Neural cell (in vitro differentiated cells): ENCODE results near the gene MGA. TPM values are rescaled to one million over a fixed set of nuclear protein-coding genes. Genes with fewer than 3 reads are reported as not detected.

Experiments
- H2AFZ ChIP-seq: fragments of 200-600, 300-800 bp; sonication (generic), shearing (Covaris generic); 2 replicates; pipeline ENCODE4 v1.6.0; 2014; ENCODE audit warnings: low read depth, mild to moderate bottlenecking, antibody characterized with exemption, low read length, moderate library complexity
- H3F3A ChIP-seq: fragments of 200-600 bp; shearing (Covaris generic); 2 replicates; pipeline ENCODE4 v1.6.1; 2016; ENCODE audit warnings: mild to moderate bottlenecking, moderate library complexity, mixed read lengths, antibody characterized with exemption, low read length; ENCODE audit not compliant: insufficient read depth, poor library complexity, severe bottlenecking
- H3K27ac ChIP-seq: fragments of 200-600, 300-800 bp; sonication (generic), shearing (Covaris generic); 2 replicates; pipeline ENCODE4 v1.5.1; 2014; ENCODE audit warnings: mild to moderate bottlenecking, low read length, moderate library complexity
- H3K27me3 ChIP-seq: fragments of 300-800, 200-600 bp; sonication (generic), shearing (Covaris generic); 2 replicates; pipeline ENCODE4 v1.6.0; 2014; ENCODE audit warnings: mild to moderate bottlenecking, low read depth, low read length, moderate library complexity; ENCODE audit not compliant: insufficient read depth
- H3K36me3 ChIP-seq: fragments of 300-800, 200-600 bp; sonication (generic), shearing (Covaris generic); 2 replicates; pipeline ENCODE4 v1.5.1; 2014; ENCODE audit warnings: mild to moderate bottlenecking, antibody characterized with exemption, low read length, moderate library complexity; ENCODE audit not compliant: insufficient read depth
- H3K4me2 ChIP-seq: fragments of 300-800, 200-600 bp; sonication (generic), shearing (Covaris generic); 2 replicates; pipeline ENCODE4 v1.6.0; 2014; ENCODE audit warnings: mild to moderate bottlenecking, low read length
- H3K4me3 ChIP-seq: fragments of 300-800, 200-600 bp; sonication (generic), shearing (Covaris generic); 2 replicates; pipeline ENCODE4 v1.5.1; 2014; ENCODE audit warnings: mild to moderate bottlenecking, low read length, moderate library complexity
- H3K79me2 ChIP-seq: fragments of 200-600 bp; shearing (Covaris generic); replicated peaks from 2 replicates; pipeline ENCODE4 v1.6.0; 2014; ENCODE audit warnings: mild to moderate bottlenecking, low read length, moderate library complexity; ENCODE audit not compliant: insufficient read depth
- H3K9ac ChIP-seq: fragments of 300-800, 200-600 bp; sonication (generic), shearing (Covaris generic); 2 replicates; pipeline ENCODE4 v1.6.1; 2016; ENCODE audit warnings: mild to moderate bottlenecking, low read length, mixed read lengths
- H3K9me2 ChIP-seq: fragments of 200-600 bp; shearing (Covaris generic); 2 replicates; pipeline ENCODE4 v1.6.1; 2016; ENCODE audit warnings: mild to moderate bottlenecking, low read length, mixed read lengths; ENCODE audit not compliant: insufficient read depth
- H3K9me3 ChIP-seq: fragments of 200-600, 300-800 bp; sonication (generic), shearing (Covaris generic); 2 replicates; pipeline ENCODE4 v1.6.1; 2016; ENCODE audit warnings: mild to moderate bottlenecking, mixed run types, low read length, moderate library complexity, mixed read lengths
- H4K20me1 ChIP-seq: fragments of 200-600 bp; shearing (Covaris generic); 2 replicates; pipeline ENCODE4 v1.6.1; 2016; ENCODE audit warnings: mild to moderate bottlenecking, mixed run types; ENCODE audit not compliant: insufficient read depth
- CTCF ChIP-seq: fragments of 450-650 bp; IDR thresholded peaks from 2 replicates; pipeline ENCODE4 v1.5.1; 2014; ENCODE audit warnings: antibody characterized with exemption, mild to moderate bottlenecking, moderate library complexity; ENCODE audit not compliant: poor library complexity, severe bottlenecking
- EZH2 ChIP-seq: fragments of 200-600, 300-800 bp; shearing (Covaris generic), sonication (generic); IDR thresholded peaks from 2 replicates; pipeline ENCODE4 v1.6.1; 2014; ENCODE audit warnings: antibody characterized with exemption, low read length, borderline replicate concordance, mild to moderate bottlenecking; ENCODE audit not compliant: insufficient read depth, poor library complexity, severe bottlenecking
- MXI1 ChIP-seq: fragments of 450-650 bp; conservative IDR thresholded peaks from 2 replicates; pipeline ENCODE4 v1.6.1; 2014; ENCODE audit warnings: antibody characterized with exemption, mild to moderate bottlenecking; ENCODE audit not compliant: poor library complexity, severe bottlenecking
- POLR2AphosphoS5 ChIP-seq: IDR thresholded peaks from 2 replicates; pipeline ENCODE4 v1.6.1; 2012
- REST ChIP-seq: IDR thresholded peaks from 2 replicates; pipeline ENCODE4 v1.6.1; 2012; ENCODE audit warnings: borderline replicate concordance
- polyA plus RNA-seq: library from polyadenylated mRNA; depleted of rRNA; stranded (reverse); fragments of >200 nt; gene quantifications from 2 replicates; pipeline ENCODE4 v1.2.3, GENCODE V29; 2014

The MGA gene
- polyA plus RNA-seq, 1 donor from 2014 or later = 13.2 TPM

DNA sequence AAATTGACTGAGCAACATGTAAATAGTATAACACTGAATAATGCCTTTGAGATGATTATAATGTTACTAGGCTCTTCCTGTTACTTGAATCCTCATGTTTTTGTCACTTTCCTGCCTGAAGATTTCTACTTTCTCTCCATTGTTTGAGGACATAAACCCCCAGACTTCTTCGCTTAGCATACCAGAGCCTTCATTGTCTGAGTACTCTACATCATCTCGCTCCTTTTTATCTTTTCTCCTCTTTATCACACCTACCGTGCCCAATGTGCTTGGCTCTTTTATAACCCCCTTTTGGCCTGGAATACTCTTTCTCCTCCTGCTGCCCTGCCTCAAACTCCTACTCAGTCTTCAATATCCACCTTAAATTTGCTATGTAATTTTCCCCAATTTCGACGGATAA, 30.3 kb upstream of the MGA start:
- no peaks in the 10 kb centered on the region for H3K79me2 ChIP-seq
- H3K27ac ChIP-seq = no peak overlapping the region
- no peak overlapping the region for H3K4me3 ChIP-seq
- H3K4me2 ChIP-seq = no peak overlapping the region
- no peaks in the 10 kb centered on the region for H3K27me3 ChIP-seq
- H3K9me2 ChIP-seq = no peaks in the 10 kb centered on the region
- H4K20me1 ChIP-seq = no peaks in the 10 kb centered on the region
- TF ChIP-seq CTCF (no peak), REST (no peak), EZH2 (no peak), POLR2AphosphoS5 (no peak)
- no peaks in the 10 kb centered on the region for H3F3A ChIP-seq
- no peaks in the 10 kb centered on the region for H3K9me3 ChIP-seq
- H3K9ac ChIP-seq = no peak overlapping the region
- H2AFZ ChIP-seq = no peak overlapping the region
- no peaks in the 10 kb centered on the region for H3K36me3 ChIP-seq

GRCh38 chr15:41630616-41631217, 29.5 kb upstream of the MGA start:
- Histone ChIP-seq H3K27ac (peak overlapping the region; percentile 33), H3F3A (no peaks in the 10 kb centered on the region), H4K20me1 (no peaks in the 10 kb centered on the region), H3K27me3 (no peaks in the 10 kb centered on the region), H3K9me3 (no peaks in the 10 kb centered on the region), H3K9ac (peak overlapping the region; percentile 21), H3K36me3 (no peaks in the 10 kb centered on the region), H3K79me2 (no peaks in the 10 kb centered on the region), H3K9me2 (no peaks in the 10 kb centered on the region), H3K4me2 (no peak overlapping the region), H2AFZ (no peak overlapping the region), H3K4me3 (no peak overlapping the region)
- TF ChIP-seq MXI1 (no peak), REST (peak; percentile 57), POLR2AphosphoS5 (peak; percentile 23)
